HG03196 (cell line): ENCODE results near the gene PRDX3.
"Not testable (repeated sequence)": the region's sequence is repeated elsewhere in the genome, so short reads cannot be mapped to it uniquely, and the experiment has no call there.

Experiments
- ATAC-seq: cut with Tn5 transposase; IDR thresholded peaks from one replicate; pipeline ENCODE4 v1.9.1; 2021; ENCODE audit not compliant: unreplicated experiment

Gene PRDX3

DNA sequence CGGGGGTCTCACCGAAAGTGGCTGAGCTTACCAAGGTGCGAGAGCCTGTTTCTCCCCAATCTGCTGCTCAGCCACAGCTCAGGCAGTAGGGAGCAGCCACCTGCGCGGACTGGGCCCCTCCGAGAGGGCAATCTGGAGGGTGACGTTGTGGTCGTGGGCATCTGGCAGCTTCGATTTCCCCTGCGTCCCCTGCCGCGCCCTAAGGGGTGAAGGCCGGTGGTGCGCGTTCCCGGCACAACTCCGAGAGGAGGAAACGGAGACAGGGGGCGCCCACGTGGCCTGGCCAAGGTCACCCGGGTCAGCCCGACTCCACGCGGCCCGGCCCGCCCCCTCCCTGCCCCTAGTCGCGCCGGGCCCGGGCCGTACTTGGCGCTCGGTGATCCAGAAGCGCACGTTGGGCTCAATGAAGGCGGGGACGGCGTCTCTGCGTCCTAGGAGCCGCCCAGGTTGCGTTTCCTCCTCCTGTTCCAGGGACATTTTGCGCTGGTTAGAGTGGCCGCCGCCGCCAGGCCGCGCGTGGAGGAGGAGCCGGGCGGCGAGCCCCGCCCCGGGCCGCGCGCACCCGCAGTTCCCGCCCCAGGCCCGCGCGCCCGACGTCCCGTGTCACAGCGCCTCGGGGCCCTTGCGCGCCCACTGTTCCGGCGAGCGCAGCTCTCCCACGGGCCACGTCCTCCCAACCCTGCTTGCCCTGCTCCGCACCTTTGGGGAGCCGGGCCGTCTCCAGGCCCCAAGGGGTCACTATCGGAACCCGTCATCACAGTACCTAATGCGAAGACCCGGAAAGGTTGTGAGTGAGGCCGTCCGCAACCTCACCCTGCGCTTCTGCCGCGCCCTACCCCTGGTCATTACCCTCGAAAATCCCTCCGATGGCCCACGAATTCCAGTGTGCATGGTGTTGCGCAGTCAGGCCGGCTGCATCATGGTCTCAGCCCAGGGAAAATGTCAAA, 13.2 kb downstream of the PRDX3 start, which contains the start of gene SFXN4:
SFXN4 (minus strand) TSS at position 544 of the 947 bp plus-strand sequence; CDS start at position 477, 67 bp downstream.
- ATAC-seq, result peak; percentile 91

DNA sequence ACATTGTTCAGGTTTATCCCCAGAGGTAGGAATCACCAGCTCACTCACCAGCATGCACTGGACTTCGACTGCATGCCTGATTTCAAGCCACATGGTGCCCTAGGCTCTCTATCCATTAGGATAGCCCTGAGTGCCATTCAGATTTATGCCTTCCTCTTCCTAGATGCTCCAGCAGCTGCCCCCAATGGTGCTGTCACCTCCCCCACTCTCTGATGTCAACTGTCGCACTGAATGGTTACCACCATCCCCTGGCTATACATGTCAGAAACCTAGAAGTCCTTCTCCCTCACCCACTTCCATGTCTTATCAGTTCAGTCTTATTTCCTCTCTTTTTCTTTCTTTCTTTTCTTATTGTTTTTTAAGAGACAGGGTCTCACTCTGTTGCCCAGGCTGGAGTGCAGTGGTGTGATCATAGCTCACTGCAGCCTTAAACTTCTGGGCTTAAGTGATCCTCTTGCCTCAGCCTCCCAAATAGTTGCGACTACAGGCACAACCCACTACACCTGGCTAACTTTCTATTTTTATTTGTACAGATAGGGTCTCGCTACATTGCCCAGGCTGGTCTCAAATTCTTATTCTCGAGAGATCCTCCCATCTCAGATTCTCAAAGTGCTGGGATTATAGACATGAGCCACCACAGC, 16.0 kb downstream of the PRDX3 start:
- ATAC-seq, result no peak

GRCh38 chr10:119161680-119162451, 16.7 kb downstream of the PRDX3 start:
- no peak for ATAC-seq

DNA sequence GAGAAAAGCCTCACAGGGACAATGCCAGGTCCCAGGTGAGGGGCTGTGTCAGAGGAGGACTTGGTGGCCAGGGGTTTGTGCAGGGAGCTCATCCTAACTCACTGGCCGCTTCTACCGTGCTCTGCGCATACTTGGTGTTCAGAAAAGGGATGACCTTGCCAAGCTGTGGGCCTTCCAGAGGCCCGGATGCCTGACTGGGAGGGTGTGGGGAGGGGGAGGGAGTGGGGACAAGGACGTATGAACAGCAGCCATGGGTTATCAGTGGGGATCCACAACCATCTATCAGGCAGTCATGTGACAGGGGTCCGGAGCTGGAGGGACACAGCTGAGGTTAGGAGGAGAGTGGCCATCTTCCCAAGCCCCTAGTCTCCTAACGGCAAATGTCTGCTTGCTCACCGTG, 19.3 kb downstream of the PRDX3 start:
- ATAC-seq, result no peak

- ATAC-seq, result no peak
Measured at GRCh38 chr10:119153661-119154060, 25.0 kb downstream of the PRDX3 start.

DNA sequence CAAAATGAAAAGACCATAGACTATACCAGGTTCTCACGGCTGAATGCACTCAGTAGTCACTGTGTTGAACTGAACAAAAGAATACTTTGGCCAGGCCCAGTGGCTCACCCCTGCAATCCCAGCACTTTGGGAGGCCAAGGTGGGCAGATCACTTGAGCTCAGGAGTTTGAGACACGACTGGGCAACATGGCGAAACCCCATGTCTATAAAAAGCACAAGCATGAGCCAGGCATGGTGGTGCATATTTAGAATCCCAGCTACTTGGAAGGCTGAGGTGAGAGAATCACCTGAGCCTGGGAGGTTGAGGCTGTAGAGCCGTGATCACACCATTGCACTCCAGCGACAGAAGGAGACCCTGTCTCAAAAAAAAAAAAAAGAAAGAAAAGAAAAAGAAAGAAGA, 25.6 kb downstream of the PRDX3 start:
- ATAC-seq, result no peak

- ATAC-seq, result not testable (repeated sequence)
Measured at GRCh38 chr10:119151601-119152000, 27.0 kb downstream of the PRDX3 start.

GRCh38 chr10:119149729-119150128, 28.9 kb downstream of the PRDX3 start:
- ATAC-seq, result no peak

DNA sequence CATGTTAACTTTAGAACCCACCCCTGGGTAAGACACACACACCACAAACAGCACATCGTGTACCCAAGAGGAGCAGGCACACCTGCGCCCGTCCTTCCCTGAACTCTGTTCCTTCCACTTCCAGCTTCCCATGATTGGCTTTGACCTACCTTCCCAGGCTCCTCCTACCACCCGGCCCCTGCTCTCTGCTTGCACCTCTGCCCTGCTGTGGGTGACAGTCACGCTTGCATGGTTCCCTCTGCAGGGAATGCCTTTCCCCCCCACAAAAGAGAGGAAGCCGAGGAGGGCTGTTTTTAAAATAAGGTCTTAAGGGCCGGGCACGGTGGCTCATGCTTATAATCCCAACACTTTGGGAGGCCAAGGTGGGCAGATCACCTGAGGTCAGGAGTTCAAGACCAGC, 29.5 kb downstream of the PRDX3 start:
- ATAC-seq, result no peak

DNA sequence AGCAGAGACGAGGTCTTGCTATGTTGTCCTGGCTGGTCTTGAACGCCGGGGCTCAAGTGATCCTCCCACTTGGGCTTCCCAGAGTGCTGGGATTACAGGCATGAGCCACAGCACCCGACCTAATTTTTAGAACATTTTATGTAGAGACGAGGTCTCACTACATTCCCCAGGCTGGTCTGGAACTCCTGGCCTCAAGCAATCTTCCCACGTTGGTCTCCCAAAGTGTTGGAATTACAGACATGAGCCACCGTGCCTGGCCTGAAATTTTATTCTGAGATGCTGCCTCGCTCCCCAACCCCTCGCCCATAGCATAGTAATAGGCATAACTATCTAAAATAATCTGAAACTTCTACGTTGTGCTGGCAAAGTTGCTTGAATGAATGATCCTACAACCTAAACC, 35.0 kb downstream of the PRDX3 start:
- ATAC-seq, result no peak

- no peak for ATAC-seq
Measured at GRCh38 chr10:119140603-119141245, 37.9 kb downstream of the PRDX3 start.

GRCh38 chr10:119139464-119140067, 39.0 kb downstream of the PRDX3 start:
- ATAC-seq, result no peak

DNA sequence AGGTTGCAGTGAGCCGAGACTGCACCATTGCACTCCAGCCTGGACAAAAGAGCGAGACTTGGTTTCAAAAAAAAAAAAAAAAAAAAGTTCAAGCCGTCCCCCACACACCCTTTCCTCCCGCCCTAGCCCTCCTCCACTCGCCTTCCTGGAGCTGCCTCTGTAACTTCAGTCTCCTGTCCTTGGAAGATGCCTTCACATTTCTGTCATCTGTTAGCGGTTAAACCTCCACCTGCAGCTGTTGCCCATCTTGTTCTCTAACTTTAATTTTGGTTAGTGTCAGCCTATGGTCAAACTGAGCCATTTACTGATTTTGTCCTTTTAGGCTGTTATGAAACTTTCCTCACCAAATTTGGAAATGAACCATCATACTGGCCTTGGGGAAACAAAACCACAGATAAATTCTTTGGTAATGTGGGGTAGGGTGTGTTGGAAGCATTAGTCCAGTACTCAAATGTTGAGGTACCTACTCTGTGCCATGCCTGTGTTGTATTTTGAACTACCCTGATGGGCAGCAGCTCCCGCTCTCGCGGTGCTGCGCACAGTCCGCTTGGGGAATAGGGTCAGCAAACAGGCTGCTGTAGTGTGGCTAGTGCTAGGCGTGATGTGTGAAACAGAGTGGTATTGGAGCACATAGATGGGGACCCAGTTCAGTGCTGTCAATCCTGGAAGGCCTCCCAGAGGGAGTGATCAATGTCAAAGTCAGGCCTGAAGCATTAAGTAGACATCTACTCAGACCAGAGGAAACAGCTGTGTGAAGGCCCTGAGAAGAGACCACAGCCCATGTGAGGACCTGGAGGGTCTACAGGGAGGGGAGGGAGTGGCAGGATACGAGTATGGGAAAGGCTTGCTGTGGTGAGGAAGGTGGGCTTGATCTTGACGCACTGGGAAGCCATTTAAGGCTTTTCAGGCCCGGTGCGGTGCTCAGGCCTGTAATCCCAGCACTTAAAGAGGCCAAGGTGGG, 40.0 kb downstream of the PRDX3 start:
- no peak for ATAC-seq

- not testable (repeated sequence) for ATAC-seq
Measured at GRCh38 chr10:119137878-119138277, 40.7 kb downstream of the PRDX3 start.

GRCh38 chr10:119136084-119136483, 42.5 kb downstream of the PRDX3 start:
- ATAC-seq, result no peak

GRCh38 chr10:119135513-119135881, 43.1 kb downstream of the PRDX3 start:
- no peak for ATAC-seq

GRCh38 chr10:119133949-119134348, 44.7 kb downstream of the PRDX3 start:
- ATAC-seq, result no peak

DNA sequence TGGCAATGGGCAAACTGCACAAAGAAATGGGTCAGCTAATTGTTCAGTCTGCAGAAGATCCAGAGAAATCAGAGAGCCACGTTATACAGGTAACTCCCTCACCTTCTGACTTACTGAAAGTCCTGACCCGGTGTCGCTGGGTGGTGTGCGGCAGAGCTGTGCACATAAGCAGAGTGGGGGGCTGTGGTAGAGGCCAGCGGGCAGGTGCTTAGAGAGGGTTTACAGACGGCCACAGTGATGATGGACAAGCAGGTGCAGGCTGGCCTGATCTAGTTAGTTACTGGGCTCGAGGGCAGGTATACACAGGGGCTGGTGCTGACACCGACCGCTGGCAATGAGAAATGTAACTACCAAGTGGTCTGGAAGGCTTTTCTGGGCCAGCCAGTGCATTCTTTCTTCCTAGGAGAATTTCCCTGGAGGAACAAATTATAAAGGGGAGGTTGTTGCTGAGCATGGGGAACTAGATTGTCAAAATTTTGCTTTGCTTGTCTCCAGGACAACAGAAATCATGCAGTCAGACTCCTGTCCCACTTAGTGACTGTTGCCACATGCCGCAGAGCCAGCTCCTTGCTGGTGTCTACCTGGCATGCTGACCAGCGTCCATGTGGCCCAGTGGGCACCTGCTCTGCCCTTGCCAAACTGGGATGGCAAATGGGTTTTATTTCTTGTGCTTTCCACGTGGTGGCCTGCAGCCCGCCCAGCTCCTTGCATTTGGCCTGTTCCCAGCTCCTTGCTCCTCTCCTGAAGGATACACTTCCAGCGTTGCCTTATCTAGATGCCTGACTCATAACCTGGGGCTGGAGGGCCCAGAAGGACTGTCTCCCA, 45.9 kb downstream of the PRDX3 start:
- ATAC-seq, result no peak
